ENCODE results near the gene PSMB7. TPM values are rescaled to one million over a fixed set of nuclear protein-coding genes. Genes with fewer than 3 reads are reported as not detected.

The PSMB7 gene
- total RNA-seq, 4 donors from 2014 or later = 265 to 438 (median 354) TPM

DNA sequence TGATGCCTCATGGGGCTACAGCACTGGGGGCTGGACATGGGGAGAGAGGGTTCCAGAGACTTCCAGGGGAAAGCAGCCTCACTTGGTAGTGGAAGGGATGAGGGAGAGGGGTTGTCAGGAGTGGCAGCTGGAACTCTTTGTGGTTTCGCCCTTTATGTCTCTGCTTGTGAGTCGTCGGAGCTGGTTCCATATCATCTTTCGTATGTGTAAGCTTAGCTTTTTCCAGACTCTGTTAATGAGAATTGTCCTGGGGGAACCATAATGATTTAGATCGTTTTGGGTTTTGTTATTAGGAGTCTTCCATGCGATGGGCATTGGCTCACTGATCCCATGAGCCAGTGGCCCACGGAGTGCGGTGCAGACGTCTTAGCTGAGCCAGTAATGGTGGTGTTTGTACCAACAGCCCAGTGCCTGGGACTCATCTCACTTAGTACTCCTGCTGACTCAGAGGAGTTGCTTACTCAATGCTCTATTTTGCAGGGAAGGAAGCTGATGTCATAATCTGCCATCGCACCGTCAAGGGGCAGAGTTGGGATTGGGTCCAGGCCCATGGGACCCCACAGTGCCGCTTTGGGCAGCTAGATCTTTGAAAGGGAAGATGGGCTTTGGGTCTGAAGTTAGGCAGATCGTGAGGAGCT is 109.0 kb downstream of the PSMB7 start:
- Histone ChIP-seq H3K36me3 (no peaks in the 10 kb centered on the region), H3K9me3 (no peaks in the 10 kb centered on the region), H3K27ac (no peak overlapping the region), H3K27me3 (no peaks in the 10 kb centered on the region), H3K4me1 (no peaks in the 10 kb centered on the region), H3K4me3 (no peak overlapping the region)
- ATAC-seq (no peak), DNase-seq (no peak)
- no peak for TF ChIP-seq CTCF (IDR thresholded peaks at IDR 0.05 in 4 of 5, conservative IDR thresholded peaks at IDR 0.05 in 1 of 5)
- no peak for TF ChIP-seq POLR2A (IDR thresholded peaks at IDR 0.05)
- intact Hi-C loops (cut with DNase I; ENCODE audit: low total_unique reads) (no loop called here), in situ Hi-C loops (cut with MboI; ENCODE audit: low sequenced_read_pairs in 4 of 4) (loop anchor here in 1 of 4 donors (25.0 kb wide), 1 partner anchor 169 kb away; no protein-coding TSS in a partner anchor)

DNA sequence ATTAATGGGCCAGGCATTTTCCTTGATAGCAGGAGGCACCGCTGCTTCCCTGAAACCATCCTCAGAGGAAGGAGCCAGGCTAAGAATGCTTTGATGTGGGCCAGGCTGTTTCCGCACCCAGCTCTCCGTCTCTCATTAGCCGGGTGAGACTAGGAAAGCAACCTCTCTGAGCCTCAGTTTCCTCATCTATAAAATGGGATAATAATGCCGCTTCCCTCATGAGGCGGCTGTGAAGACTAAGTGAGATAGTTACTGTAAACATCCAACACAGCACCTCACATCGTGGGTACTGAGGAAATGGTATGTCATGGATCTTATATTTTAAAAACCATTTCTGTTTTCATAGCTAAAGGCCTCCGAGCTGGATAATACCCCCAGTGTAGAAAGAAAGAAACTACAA is 111.0 kb downstream of the PSMB7 start:
- DNase-seq (no peak), ATAC-seq (no peak)
- intact Hi-C loops (cut with DNase I; ENCODE audit: low total_unique reads) = no loop called here
- no peaks in the 10 kb centered on the region for H3K27me3 ChIP-seq
- in situ Hi-C loops (cut with MboI; ENCODE audit: low sequenced_read_pairs in 4 of 4) = loop anchor here in 1 of 4 donors (25.0 kb wide), 1 partner anchor 167 kb away; no protein-coding TSS in a partner anchor
- no peaks in the 10 kb centered on the region for H3K4me1 ChIP-seq
- no peaks in the 10 kb centered on the region for H3K36me3 ChIP-seq
- H3K9me3 ChIP-seq = no peaks in the 10 kb centered on the region
- H3K27ac ChIP-seq = no peak overlapping the region
- no peak for TF ChIP-seq CTCF (IDR thresholded peaks at IDR 0.05 in 4 of 5, conservative IDR thresholded peaks at IDR 0.05 in 1 of 5)
- TF ChIP-seq POLR2A (IDR thresholded peaks at IDR 0.05) = no peak
- no peak overlapping the region for H3K4me3 ChIP-seq

DNA sequence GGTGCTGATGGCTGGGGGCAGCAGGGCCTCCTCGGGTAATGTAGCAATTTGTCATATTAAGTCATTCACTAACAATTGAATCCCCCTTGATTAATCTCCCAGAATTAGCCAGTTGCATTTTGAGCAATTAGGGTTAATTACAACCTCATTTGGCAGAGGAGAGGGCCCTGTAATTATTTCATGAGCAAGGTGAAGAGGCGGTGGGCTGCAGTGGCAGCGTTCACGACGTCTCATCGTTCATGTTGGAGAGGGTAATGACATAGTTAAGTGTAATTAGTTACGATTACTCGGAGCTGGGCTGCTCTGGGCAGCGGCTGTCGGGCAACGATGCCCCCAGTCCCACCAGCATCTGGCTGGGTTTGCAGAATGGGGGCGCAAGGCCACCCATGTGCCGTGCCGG is 111.5 kb downstream of the PSMB7 start:
- no peaks in the 10 kb centered on the region for H3K4me1 ChIP-seq
- intact Hi-C loops (cut with DNase I; ENCODE audit: low total_unique reads) = no loop called here
- H3K27ac ChIP-seq = no peak overlapping the region
- no peak for TF ChIP-seq POLR2A (IDR thresholded peaks at IDR 0.05)
- TF ChIP-seq CTCF (IDR thresholded peaks at IDR 0.05 in 4 of 5, conservative IDR thresholded peaks at IDR 0.05 in 1 of 5) = no peak
- no peaks in the 10 kb centered on the region for H3K27me3 ChIP-seq
- H3K9me3 ChIP-seq = no peaks in the 10 kb centered on the region
- ATAC-seq = no peak
- in situ Hi-C loops (cut with MboI; ENCODE audit: low sequenced_read_pairs in 4 of 4) = loop anchor here in 1 of 4 donors (25.0 kb wide), 1 partner anchor 166 kb away; no protein-coding TSS in a partner anchor
- DNase-seq = no peak
- H3K4me3 ChIP-seq = no peak overlapping the region
- no peaks in the 10 kb centered on the region for H3K36me3 ChIP-seq

Other genes starting within 250 kb of the PSMB7 start
- gene NEK6, start 157.5 kb downstream of the PSMB7 start, total RNA-seq = 10 to 100 TPM in 1 of 4 donors, 1 to 10 TPM in 3; 2.3 to 10.1 (median 3.5) TPM
- not detected for gene ADGRD2, start 35.0 kb upstream of the PSMB7 start, total RNA-seq
- not detected for gene NR5A1, start 92.0 kb upstream of the PSMB7 start, total RNA-seq

All from gastrocnemius medialis (tissue), 4 donors.